Mononuclear cell (primary cell): Measurements from ENCODE around the gene PLD2. TPM values are rescaled to one million over a fixed set of nuclear protein-coding genes. Genes with fewer than 3 reads are reported as not detected.

ENCODE experiments used
- H3K27me3 ChIP-seq: 2 replicates; pipeline ENCODE4 v1.6.0; 2011; ENCODE audit warnings: low read length, control low read depth; ENCODE audit not compliant: insufficient read depth
- H3K4me1 ChIP-seq: 2 replicates; pipeline ENCODE4 v1.5.1; 2011; ENCODE audit warnings: mild to moderate bottlenecking, low read length, control low read depth; ENCODE audit not compliant: insufficient read depth
- H3K4me3 ChIP-seq: 2 replicates; pipeline ENCODE4 v1.5.1; 2011; ENCODE audit warnings: mild to moderate bottlenecking, low read length, moderate library complexity
- H3K9me3 ChIP-seq: 2 replicates; pipeline ENCODE4 v1.5.1; 2011; ENCODE audit warnings: low read depth, mild to moderate bottlenecking, control low read depth, low read length
- total RNA-seq: library from RNA; depleted of rRNA; stranded (reverse); fragments of >200 nt; gene quantifications from one replicate; pipeline ENCODE4 v1.2.3, GENCODE V29; 2012

PLD2 gene
- 7.9 TPM for total RNA-seq

GRCh38 chr17:4806777-4807604 lies at the start of gene PLD2:
Gene PLD2 (plus strand): TSS chr17:4807152. CDS start chr17:4807773, 621 bp downstream.
- Histone ChIP-seq H3K9me3 (no peaks in the 10 kb centered on the region), H3K4me1 (peaks cover 15% of the 10 kb centered on the region), H3K4me3 (peak within 1 kb of the TSS; percentile 55), H3K27me3 (peaks cover 5% of the 10 kb centered on the region)

- no peaks in the 10 kb centered on the region for H3K9me3 ChIP-seq
- H3K27me3 ChIP-seq: peaks cover 5% of the 10 kb centered on the region
- H3K4me1 ChIP-seq: peaks cover 15% of the 10 kb centered on the region
- no peak overlapping the region for H3K4me3 ChIP-seq
Measured at GRCh38 chr17:4759776-4760236, 47.1 kb upstream of the PLD2 start.

- peaks cover 3% of the 10 kb centered on the region for H3K27me3 ChIP-seq
- H3K4me1 ChIP-seq: peaks cover 52% of the 10 kb centered on the region
- H3K4me3 ChIP-seq: no peak overlapping the region
- no peaks in the 10 kb centered on the region for H3K9me3 ChIP-seq
Measured at GRCh38 chr17:4764595-4764994, 42.4 kb upstream of the PLD2 start.

GRCh38 chr17:4766201-4766600 lies 40.8 kb upstream of the PLD2 start:
- no peak overlapping the region for H3K4me3 ChIP-seq
- no peaks in the 10 kb centered on the region for H3K27me3 ChIP-seq
- H3K9me3 ChIP-seq: no peaks in the 10 kb centered on the region
- H3K4me1 ChIP-seq: peaks cover 65% of the 10 kb centered on the region

- Histone ChIP-seq H3K4me3 (no peak overlapping the region), H3K4me1 (peaks cover 70% of the 10 kb centered on the region), H3K9me3 (no peaks in the 10 kb centered on the region), H3K27me3 (no peaks in the 10 kb centered on the region)
Measured at GRCh38 chr17:4766723-4767122, 40.2 kb upstream of the PLD2 start.

- no peaks in the 10 kb centered on the region for H3K27me3 ChIP-seq
- H3K9me3 ChIP-seq: no peaks in the 10 kb centered on the region
- no peak overlapping the region for H3K4me3 ChIP-seq
- peaks cover 72% of the 10 kb centered on the region for H3K4me1 ChIP-seq
Measured at GRCh38 chr17:4768298-4768697, 38.7 kb upstream of the PLD2 start.

GRCh38 chr17:4769628-4770027 lies 37.3 kb upstream of the PLD2 start:
- peaks cover 59% of the 10 kb centered on the region for H3K4me1 ChIP-seq
- H3K9me3 ChIP-seq: no peaks in the 10 kb centered on the region
- no peak overlapping the region for H3K4me3 ChIP-seq
- no peaks in the 10 kb centered on the region for H3K27me3 ChIP-seq

- Histone ChIP-seq H3K4me3 (no peak within 1 kb of the TSS), H3K4me1 (peaks cover 40% of the 10 kb centered on the region), H3K27me3 (no peaks in the 10 kb centered on the region), H3K9me3 (no peaks in the 10 kb centered on the region)
Measured at GRCh38 chr17:4771519-4772234, 35.3 kb upstream of the PLD2 start, which contains the start of gene TM4SF5. Gene TM4SF5 (plus strand): TSS chr17:4771886. CDS start chr17:4771923, 37 bp downstream.

GRCh38 chr17:4772235-4772613 lies 34.7 kb upstream of the PLD2 start:
- Histone ChIP-seq H3K9me3 (no peaks in the 10 kb centered on the region), H3K4me3 (no peak overlapping the region), H3K27me3 (no peaks in the 10 kb centered on the region), H3K4me1 (peaks cover 35% of the 10 kb centered on the region)

GRCh38 chr17:4777969-4778760 lies 28.8 kb upstream of the PLD2 start:
- no peaks in the 10 kb centered on the region for H3K4me1 ChIP-seq
- no peaks in the 10 kb centered on the region for H3K9me3 ChIP-seq
- peaks cover 21% of the 10 kb centered on the region for H3K27me3 ChIP-seq
- H3K4me3 ChIP-seq: no peak overlapping the region

GRCh38 chr17:4780325-4780955 lies 26.5 kb upstream of the PLD2 start:
- Histone ChIP-seq H3K27me3 (peaks cover 43% of the 10 kb centered on the region), H3K4me3 (no peak overlapping the region), H3K4me1 (peaks cover 6% of the 10 kb centered on the region), H3K9me3 (no peaks in the 10 kb centered on the region)

GRCh38 chr17:4782652-4783051 lies 24.3 kb upstream of the PLD2 start:
- H3K27me3 ChIP-seq: peaks cover 65% of the 10 kb centered on the region
- H3K9me3 ChIP-seq: no peaks in the 10 kb centered on the region
- peaks cover 19% of the 10 kb centered on the region for H3K4me1 ChIP-seq
- H3K4me3 ChIP-seq: no peak overlapping the region

GRCh38 chr17:4785311-4786105 lies 21.4 kb upstream of the PLD2 start:
- H3K27me3 ChIP-seq: peaks cover 75% of the 10 kb centered on the region
- H3K4me3 ChIP-seq: no peak overlapping the region
- H3K9me3 ChIP-seq: no peaks in the 10 kb centered on the region
- peaks cover 35% of the 10 kb centered on the region for H3K4me1 ChIP-seq

GRCh38 chr17:4786106-4786511 lies 20.8 kb upstream of the PLD2 start, which contains the start of gene VMO1:
Gene VMO1 (minus strand): TSS chr17:4786364. CDS start chr17:4786352, 12 bp downstream.
- H3K27me3 ChIP-seq: peaks cover 73% of the 10 kb centered on the region
- no peaks in the 10 kb centered on the region for H3K9me3 ChIP-seq
- no peak within 1 kb of the TSS for H3K4me3 ChIP-seq
- peaks cover 41% of the 10 kb centered on the region for H3K4me1 ChIP-seq
